Activated CD8-positive, alpha-beta T cell treated with anti-CD3 and anti-CD28 coated beads for 36 hours (primary cell): ENCODE data around the gene PRDM5. TPM values are rescaled to one million over a fixed set of nuclear protein-coding genes. Genes with fewer than 3 reads are reported as not detected.
"Not testable (repeated sequence)": the region's sequence is repeated elsewhere in the genome, so short reads cannot be mapped to it uniquely, and the experiment has no call there.

ENCODE experiments used
- ATAC-seq: fragments of 200-7000 bp; cut with Tn5 transposase; one replicate; pipeline ENCODE4 v1.10.0; 2021; ENCODE audit warnings: mild to moderate bottlenecking, moderate library complexity
- CTCF ChIA-PET: fragments of 350-600 bp; sonication (Branson Sonifier 250); formaldehyde crosslinking; loops from one replicate; lab custom pipeline; 2021; ENCODE audit warnings: antibody characterized with exemption; lab: Charles Lee
- POLR2A ChIA-PET: fragments of 350-600 bp; sonication (Branson Sonifier 250); formaldehyde crosslinking; loops from one replicate; lab custom pipeline; 2021; ENCODE audit warnings: antibody characterized with exemption; lab: Charles Lee
- DNase-seq: peaks from one replicate; pipeline ENCODE4 v3.0.0-alpha.2; 2020
- H3K27ac Mint-ChIP-seq: one replicate; pipeline ENCODE4 v1.8.0; 2021; ENCODE audit warnings: mild to moderate bottlenecking, mixed read lengths
- H3K27me3 Mint-ChIP-seq: one replicate; pipeline ENCODE4 v1.8.0; 2021; ENCODE audit warnings: mixed read lengths
- H3K36me3 Mint-ChIP-seq: one replicate; pipeline ENCODE4 v1.8.0; 2021; ENCODE audit warnings: low read depth, mixed read lengths
- H3K4me1 Mint-ChIP-seq: one replicate; pipeline ENCODE4 v1.8.0; 2021; ENCODE audit warnings: low read depth, mixed read lengths
- H3K4me3 Mint-ChIP-seq: one replicate; pipeline ENCODE4 v1.8.0; 2021; ENCODE audit warnings: mild to moderate bottlenecking, moderate library complexity, mixed read lengths
- H3K9me3 Mint-ChIP-seq: one replicate; pipeline ENCODE4 v1.8.0; 2021; ENCODE audit warnings: mixed read lengths
- intact Hi-C: fragments of 100-400 bp; cut with micrococcal nuclease; formaldehyde crosslinking; loops from one replicate; pipeline ENCODE4 v1.10.0; 2022
- total RNA-seq, 2 experiments: library from RNA; stranded (reverse); gene quantifications; one replicate each; pipeline ENCODE4 v1.2.3, GENCODE V29; 2021
- TF ChIP-seq, protein P1 (sequence below): fragments of 200-600 bp; IDR thresholded peaks from one replicate; pipeline ENCODE4 v1.8.0; 2022; ENCODE audit warnings: antibody characterized with exemption, mild to moderate bottlenecking

PRDM5 gene
- total RNA-seq, 2 experiments from 2014 or later: 0.51 to 0.52 TPM

DNA sequence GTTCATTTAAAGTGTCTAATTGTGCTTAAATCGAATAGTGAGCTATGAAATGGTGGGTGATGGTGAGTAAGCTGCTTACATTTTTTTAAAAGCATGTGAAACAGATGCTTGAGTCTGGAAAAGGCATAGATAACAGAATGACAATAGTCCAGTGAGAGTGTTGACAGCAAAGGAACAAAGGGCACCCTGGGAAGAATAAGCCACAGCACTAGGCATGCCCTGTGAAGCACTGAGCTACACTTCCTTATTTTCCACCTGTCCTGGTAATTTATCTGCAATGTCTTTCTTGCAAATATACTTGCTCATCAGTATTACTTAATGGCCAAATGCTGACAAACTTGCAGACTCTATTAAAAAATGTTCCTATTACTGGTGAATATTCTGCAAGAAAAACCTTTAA, 168.7 kb downstream of the PRDM5 start:
- Mint-ChIP-seq H3K4me3 (no peak overlapping the region), H3K4me1 (peaks cover 4% of the 10 kb centered on the region), H3K27me3 (no peaks in the 10 kb centered on the region), H3K9me3 (peaks cover 9% of the 10 kb centered on the region), H3K27ac (no peak overlapping the region), H3K36me3 (peaks cover 2% of the 10 kb centered on the region)
- ChIA-PET CTCF (no interaction called here), POLR2A (no interaction called here)
- TF ChIP-seq, protein P1, sequence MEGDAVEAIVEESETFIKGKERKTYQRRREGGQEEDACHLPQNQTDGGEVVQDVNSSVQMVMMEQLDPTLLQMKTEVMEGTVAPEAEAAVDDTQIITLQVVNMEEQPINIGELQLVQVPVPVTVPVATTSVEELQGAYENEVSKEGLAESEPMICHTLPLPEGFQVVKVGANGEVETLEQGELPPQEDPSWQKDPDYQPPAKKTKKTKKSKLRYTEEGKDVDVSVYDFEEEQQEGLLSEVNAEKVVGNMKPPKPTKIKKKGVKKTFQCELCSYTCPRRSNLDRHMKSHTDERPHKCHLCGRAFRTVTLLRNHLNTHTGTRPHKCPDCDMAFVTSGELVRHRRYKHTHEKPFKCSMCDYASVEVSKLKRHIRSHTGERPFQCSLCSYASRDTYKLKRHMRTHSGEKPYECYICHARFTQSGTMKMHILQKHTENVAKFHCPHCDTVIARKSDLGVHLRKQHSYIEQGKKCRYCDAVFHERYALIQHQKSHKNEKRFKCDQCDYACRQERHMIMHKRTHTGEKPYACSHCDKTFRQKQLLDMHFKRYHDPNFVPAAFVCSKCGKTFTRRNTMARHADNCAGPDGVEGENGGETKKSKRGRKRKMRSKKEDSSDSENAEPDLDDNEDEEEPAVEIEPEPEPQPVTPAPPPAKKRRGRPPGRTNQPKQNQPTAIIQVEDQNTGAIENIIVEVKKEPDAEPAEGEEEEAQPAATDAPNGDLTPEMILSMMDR: no peak
- intact Hi-C loops: no loop called here
- DNase-seq (no peak), ATAC-seq (no peak)

DNA sequence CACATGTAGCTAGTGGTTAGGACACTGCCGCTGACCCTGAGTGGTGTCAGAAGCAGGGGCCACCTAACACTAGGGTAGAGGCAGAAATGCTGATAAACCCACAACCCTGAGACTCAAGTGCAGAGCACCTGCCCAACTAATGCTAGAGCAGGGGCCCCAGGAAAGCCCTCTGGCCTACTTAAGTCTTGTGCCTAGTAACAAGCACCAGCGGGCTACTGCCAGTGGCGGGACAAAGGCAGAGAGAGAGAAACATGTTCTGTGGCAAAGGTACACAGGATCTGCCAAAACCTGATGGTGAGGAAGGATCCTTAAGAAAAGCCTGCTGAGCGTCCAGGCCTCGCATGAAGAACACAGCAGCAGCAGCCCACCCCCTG, 172.4 kb downstream of the PRDM5 start:
- Mint-ChIP-seq H3K27me3 (no peaks in the 10 kb centered on the region), H3K36me3 (peaks cover 2% of the 10 kb centered on the region), H3K9me3 (peaks cover 9% of the 10 kb centered on the region), H3K4me1 (peaks cover 4% of the 10 kb centered on the region), H3K27ac (no peak overlapping the region), H3K4me3 (no peak overlapping the region)
- ChIA-PET POLR2A (no interaction called here), CTCF (interaction anchor here (1.1 kb wide), 1 partner anchor 9 kb away, joined by 3 read pairs; no protein-coding TSS in a partner anchor)
- DNase-seq: no peak
- intact Hi-C loops: no loop called here
- TF ChIP-seq, protein P1: no peak
- ATAC-seq: no peak

DNA sequence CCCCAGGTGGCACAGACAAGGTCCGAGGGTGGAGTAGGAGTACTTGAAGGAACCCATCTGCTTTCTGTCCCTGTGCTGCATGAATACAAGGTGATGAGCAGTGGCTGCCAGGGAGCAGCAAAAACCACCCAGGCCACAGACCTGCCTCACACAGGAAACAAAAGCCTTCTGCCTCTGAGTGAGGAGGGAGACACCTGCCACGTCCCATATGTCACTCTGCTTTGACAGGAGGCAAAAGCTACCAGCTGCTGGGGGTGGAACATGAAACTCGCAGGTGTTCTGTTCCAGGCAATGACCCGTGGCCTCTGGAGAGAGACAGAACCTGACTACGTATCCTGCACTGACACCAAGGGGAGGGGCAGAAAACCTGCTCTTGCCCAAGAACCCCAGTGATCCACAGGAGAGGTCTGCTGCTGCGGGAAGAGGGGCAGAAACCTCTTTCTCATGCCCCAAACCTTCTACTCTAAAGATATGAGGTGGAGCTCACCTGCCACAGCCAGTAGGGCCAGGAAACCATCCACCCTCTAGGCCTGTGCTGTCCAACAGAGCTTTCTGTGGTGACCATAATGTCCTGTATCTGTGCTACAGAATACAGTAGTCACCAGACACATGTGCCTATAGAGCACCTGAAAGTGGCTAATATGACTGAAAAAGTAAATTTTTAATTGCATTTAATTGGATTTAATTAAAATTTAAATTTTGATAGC, 172.9 kb downstream of the PRDM5 start:
- Mint-ChIP-seq H3K27me3 (no peaks in the 10 kb centered on the region), H3K36me3 (peaks cover 2% of the 10 kb centered on the region), H3K4me1 (peaks cover 4% of the 10 kb centered on the region), H3K9me3 (peaks cover 9% of the 10 kb centered on the region), H3K27ac (peak overlapping the region; percentile 20), H3K4me3 (no peak overlapping the region)
- DNase-seq (peak; percentile 51), ATAC-seq (peak; percentile 89)
- TF ChIP-seq, protein P1: no peak
- ChIA-PET POLR2A (no interaction called here), CTCF (interaction anchor here (1.1 kb wide), 1 partner anchor 10 kb away, joined by 3 read pairs; no protein-coding TSS in a partner anchor)
- intact Hi-C loops: no loop called here

DNA sequence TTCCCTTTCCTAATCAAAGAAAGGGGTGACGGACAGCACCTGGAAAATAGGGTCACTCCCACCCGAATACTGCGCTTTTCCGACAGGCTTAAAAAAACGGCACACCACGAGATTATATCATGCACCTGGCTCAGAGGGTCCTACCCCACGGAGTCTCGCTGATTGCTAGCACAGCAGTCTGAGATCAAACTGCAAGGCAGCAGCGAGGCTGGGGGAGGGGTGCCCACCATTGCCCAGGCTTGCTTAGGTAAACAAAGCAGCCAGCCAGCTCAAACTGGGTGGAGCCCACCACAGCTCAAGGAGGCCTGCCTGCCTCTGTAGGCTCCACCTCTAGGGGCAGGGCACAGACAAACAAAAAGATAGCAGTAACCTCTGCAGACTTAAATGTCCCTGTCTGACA, 180.9 kb downstream of the PRDM5 start:
- H3K36me3 Mint-ChIP-seq, H3K4me3 Mint-ChIP-seq, ATAC-seq, H3K9me3 Mint-ChIP-seq, CTCF ChIA-PET, POLR2A ChIA-PET, H3K4me1 Mint-ChIP-seq, DNase-seq, H3K27ac Mint-ChIP-seq, H3K27me3 Mint-ChIP-seq, intact Hi-C loops: not testable (repeated sequence)

DNA sequence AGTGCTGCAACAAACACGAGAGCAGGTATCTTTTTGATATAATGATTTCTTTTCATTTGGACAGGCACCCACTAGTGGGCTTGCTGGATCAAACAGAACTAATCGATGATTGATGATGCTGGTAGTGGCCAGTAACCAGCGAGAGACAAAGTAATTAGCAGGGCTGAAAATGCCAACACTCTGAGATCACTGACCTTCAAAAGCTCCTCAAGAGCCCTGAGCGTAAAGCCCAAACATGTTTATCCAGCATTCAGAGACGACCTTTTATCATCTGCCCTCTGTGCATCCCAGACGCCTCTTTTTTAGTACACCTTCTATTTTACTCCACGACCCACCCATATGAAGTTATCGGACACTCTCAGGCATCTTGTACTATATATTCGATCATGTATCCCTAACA, 186.2 kb downstream of the PRDM5 start:
- TF ChIP-seq, protein P1: no peak
- no peak for DNase-seq
- Mint-ChIP-seq H3K36me3 (no peaks in the 10 kb centered on the region), H3K27me3 (no peaks in the 10 kb centered on the region), H3K9me3 (no peaks in the 10 kb centered on the region), H3K27ac (no peak overlapping the region), H3K4me3 (no peak overlapping the region), H3K4me1 (no peaks in the 10 kb centered on the region)
- intact Hi-C loops: no loop called here
- ChIA-PET POLR2A (no interaction called here), CTCF (no interaction called here)
- no peak for ATAC-seq
